GM23248 (cell line): ENCODE data around the gene PTPN1. TPM values are rescaled to one million over a fixed set of nuclear protein-coding genes. Genes with fewer than 3 reads are reported as not detected.

Experiments
- DNase-seq: peaks from one replicate; pipeline ENCODE4 v3.0.0-alpha.2; 2015
- H2AFZ ChIP-seq: fragments of 200-600 bp; sonication (generic); 2 replicates; pipeline ENCODE4 v1.6.1; 2016; ENCODE audit warnings: antibody characterized with exemption
- H3F3A ChIP-seq: fragments of 200-600 bp; sonication (generic); 2 replicates; pipeline ENCODE4 v1.6.1; 2016; ENCODE audit warnings: mild to moderate bottlenecking, antibody characterized with exemption, mixed run types; ENCODE audit not compliant: insufficient read depth
- H3K27ac ChIP-seq: fragments of 200-600 bp; sonication (generic); 2 replicates; pipeline ENCODE4 v1.5.1; 2016; ENCODE audit warnings: mild to moderate bottlenecking
- H3K27me3 ChIP-seq: fragments of 200-600 bp; sonication (generic); replicated peaks from 2 replicates; pipeline ENCODE4 v1.6.1; 2016; ENCODE audit warnings: mild to moderate bottlenecking; ENCODE audit not compliant: insufficient read depth
- H3K36me3 ChIP-seq: fragments of 200-600 bp; sonication (generic); 2 replicates; pipeline ENCODE4 v1.6.1; 2016; ENCODE audit warnings: low read depth, mild to moderate bottlenecking
- H3K4me1 ChIP-seq: fragments of 200-600 bp; sonication (generic); 2 replicates; pipeline ENCODE4 v1.6.1; 2016; ENCODE audit warnings: mild to moderate bottlenecking; ENCODE audit not compliant: insufficient read depth
- H3K4me2 ChIP-seq: fragments of 200-600 bp; sonication (generic); one replicate; pipeline ENCODE4 v1.6.1; 2016; ENCODE audit warnings: mild to moderate bottlenecking; ENCODE audit not compliant: unreplicated experiment
- H3K4me3 ChIP-seq: fragments of 200-600 bp; sonication (generic); 2 replicates; pipeline ENCODE4 v1.5.1; 2016; ENCODE audit warnings: mild to moderate bottlenecking
- H3K79me2 ChIP-seq: fragments of 200-600 bp; sonication (generic); 2 replicates; pipeline ENCODE4 v1.6.1; 2016; ENCODE audit warnings: mild to moderate bottlenecking; ENCODE audit not compliant: insufficient read depth
- H3K9ac ChIP-seq: fragments of 200-600 bp; sonication (generic); 2 replicates; pipeline ENCODE4 v1.6.1; 2016; ENCODE audit warnings: mild to moderate bottlenecking
- H3K9me2 ChIP-seq: fragments of 200-600 bp; sonication (generic); 2 replicates; pipeline ENCODE4 v1.6.1; 2016; ENCODE audit warnings: mixed run types, mild to moderate bottlenecking, moderate library complexity; ENCODE audit not compliant: insufficient read depth
- H3K9me3 ChIP-seq: fragments of 200-600 bp; sonication (generic); one replicate; pipeline ENCODE4 v1.6.1; 2017; ENCODE audit warnings: low read depth
- H4K20me1 ChIP-seq: fragments of 200-600 bp; sonication (generic); 2 replicates; pipeline ENCODE4 v1.6.0; 2016; ENCODE audit not compliant: insufficient read depth
- EZH2 ChIP-seq: fragments of 200-600 bp; sonication (generic); IDR thresholded peaks from 2 replicates; pipeline ENCODE4 v1.6.1; 2018; ENCODE audit warnings: antibody characterized with exemption, mild to moderate bottlenecking; ENCODE audit not compliant: insufficient read depth, poor library complexity, severe bottlenecking
- EZH2phosphoT487 ChIP-seq: fragments of 200-600 bp; sonication (generic); IDR thresholded peaks from 2 replicates; pipeline ENCODE4 v1.6.1; 2018; ENCODE audit warnings: antibody characterized with exemption, moderate library complexity, mild to moderate bottlenecking, low read depth; ENCODE audit not compliant: insufficient read depth
- WGBS, 2 experiments: methylation state at CpG; one replicate each; pipeline ENCODE4 v1.1.6; 2015 to 2017; ENCODE audit warnings: low lambda C conversion rate in 2 of 2, low coverage in 1 of 2; ENCODE audit errors: missing lambda C conversion rate in 2 of 2; 5-methylcytosine and 5-hydroxymethylcytosine counted together
- in situ Hi-C: fragments of 300-500 bp; cut with MboI; formaldehyde crosslinking; loops from 2 replicates; pipeline ENCODE4 v1.15.0; 2020
- polyA plus RNA-seq: library from polyadenylated mRNA; unstranded; fragments of >200 nt; fragmentation: Nextera tagmentation; extraction: Ambion mirVana; gene quantifications from 2 replicates; pipeline ENCODE4 v1.2.1, GENCODE V29; 2016
- total RNA-seq: library from RNA; depleted of rRNA; stranded (reverse); fragments of >200 nt; shearing (Covaris generic); gene quantifications from 2 replicates; pipeline ENCODE4 v1.2.3, GENCODE V29; 2014

Gene PTPN1
- total and polyA plus RNA-seq, 2 experiments from 2014 or later: 18.9 to 22.8 TPM

GRCh38 chr20:50602432-50603088 is 92.4 kb downstream of the PTPN1 start:
- in situ Hi-C loops: no loop called here
- Histone ChIP-seq H3K4me1 (no peaks in the 10 kb centered on the region), H3K79me2 (no peaks in the 10 kb centered on the region), H2AFZ (no peak overlapping the region), H3K36me3 (no peaks in the 10 kb centered on the region), H3F3A (no peaks in the 10 kb centered on the region; the same call in 1 of the 2 replicates), H3K27me3 (no peaks in the 10 kb centered on the region), H4K20me1 (no peaks in the 10 kb centered on the region), H3K9ac (no peak overlapping the region), H3K9me3 (no peaks in the 10 kb centered on the region), H3K4me2 (no peak overlapping the region), H3K9me2 (no peaks in the 10 kb centered on the region), H3K4me3 (no peak overlapping the region), H3K27ac (no peak overlapping the region)
- TF ChIP-seq EZH2phosphoT487 (no peak), EZH2 (no peak)
- DNase-seq: no peak
- 93 to 97% methylated on average over 15 of the region's 15 CpGs for WGBS, 2 experiments

GRCh38 chr20:50604451-50604850 is 94.3 kb downstream of the PTPN1 start:
- H3K36me3 ChIP-seq: no peaks in the 10 kb centered on the region
- no peaks in the 10 kb centered on the region for H3K79me2 ChIP-seq
- in situ Hi-C loops: no loop called here
- no peak for DNase-seq
- no peaks in the 10 kb centered on the region for H3K9me2 ChIP-seq
- no peak overlapping the region for H2AFZ ChIP-seq
- H3F3A ChIP-seq: no peaks in the 10 kb centered on the region; the same call in 1 of the 2 replicates
- H4K20me1 ChIP-seq: no peaks in the 10 kb centered on the region
- H3K9ac ChIP-seq: no peak overlapping the region
- no peaks in the 10 kb centered on the region for H3K4me1 ChIP-seq
- H3K27me3 ChIP-seq: no peaks in the 10 kb centered on the region
- no peaks in the 10 kb centered on the region for H3K9me3 ChIP-seq
- H3K27ac ChIP-seq: no peak overlapping the region
- no peak overlapping the region for H3K4me2 ChIP-seq
- TF ChIP-seq EZH2phosphoT487 (no peak), EZH2 (no peak)
- 94 to 98% methylated on average over 12 of the region's 12 CpGs for WGBS, 2 experiments
- no peak overlapping the region for H3K4me3 ChIP-seq

- TF ChIP-seq EZH2 (no peak), EZH2phosphoT487 (no peak)
- DNase-seq: no peak
- no peaks in the 10 kb centered on the region for H3K27me3 ChIP-seq
- H3K4me3 ChIP-seq: no peak overlapping the region
- H3K9ac ChIP-seq: no peak overlapping the region
- H3F3A ChIP-seq: no peaks in the 10 kb centered on the region
- H3K4me2 ChIP-seq: no peak overlapping the region
- no peaks in the 10 kb centered on the region for H3K9me2 ChIP-seq
- 98 to 99% methylated on average over 5 of the region's 5 CpGs for WGBS, 2 experiments
- no peak overlapping the region for H2AFZ ChIP-seq
- H4K20me1 ChIP-seq: no peaks in the 10 kb centered on the region
- no peak overlapping the region for H3K27ac ChIP-seq
- in situ Hi-C loops: no loop called here
- no peaks in the 10 kb centered on the region for H3K4me1 ChIP-seq
- H3K36me3 ChIP-seq: no peaks in the 10 kb centered on the region
- no peaks in the 10 kb centered on the region for H3K79me2 ChIP-seq
- H3K9me3 ChIP-seq: no peaks in the 10 kb centered on the region
Observed at GRCh38 chr20:50605136-50605535, 95.0 kb downstream of the PTPN1 start.

GRCh38 chr20:50607436-50607835 is 97.3 kb downstream of the PTPN1 start:
- no peak overlapping the region for H3K4me2 ChIP-seq
- 89 to 91% methylated on average over 9 of the region's 9 CpGs for WGBS, 2 experiments
- DNase-seq: no peak
- no peak overlapping the region for H3K4me3 ChIP-seq
- H3K9me2 ChIP-seq: no peaks in the 10 kb centered on the region
- no peak overlapping the region for H3K9ac ChIP-seq
- in situ Hi-C loops: no loop called here
- H3F3A ChIP-seq: no peaks in the 10 kb centered on the region
- no peaks in the 10 kb centered on the region for H3K27me3 ChIP-seq
- no peak overlapping the region for H3K27ac ChIP-seq
- no peaks in the 10 kb centered on the region for H3K9me3 ChIP-seq
- H3K79me2 ChIP-seq: no peaks in the 10 kb centered on the region
- H4K20me1 ChIP-seq: no peaks in the 10 kb centered on the region
- H2AFZ ChIP-seq: no peak overlapping the region
- H3K4me1 ChIP-seq: 0 out of 2 replicates have a peak, but pooled peaks cover 8% of the 10 kb centered on the region
- TF ChIP-seq EZH2phosphoT487 (no peak), EZH2 (no peak)
- no peaks in the 10 kb centered on the region for H3K36me3 ChIP-seq
